DMS53 treated with DMSO at 0.1 percent for 48 hours (cell line): ENCODE results near the gene MATN4.

Source experiments
- DNase-seq: peaks from one replicate; lab custom pipeline; 2025; ENCODE audit not compliant: unreplicated experiment; lab: John Stamatoyannopoulos, UW

The MATN4 gene

DNA sequence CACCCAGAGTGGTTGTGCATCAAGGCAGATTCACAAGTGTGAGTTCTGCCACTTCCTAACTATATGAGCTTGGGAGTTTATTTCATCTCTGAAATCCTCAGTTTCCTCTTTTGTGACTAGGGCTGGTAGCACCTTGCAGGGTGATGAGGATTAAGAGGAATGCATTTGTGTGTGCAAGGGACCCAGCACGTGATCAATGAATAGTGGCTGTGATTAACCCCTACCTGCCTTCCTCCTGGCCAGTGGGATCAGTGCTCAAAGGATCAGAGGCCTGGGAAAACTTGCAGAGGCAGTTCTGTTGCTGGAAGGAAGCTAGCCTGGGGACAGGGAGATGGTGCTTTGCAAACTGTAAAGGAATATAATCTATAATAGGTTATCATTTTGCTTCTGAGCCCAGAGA lies 32.9 kb upstream of the MATN4 start:
- DNase-seq = no peak

DNA sequence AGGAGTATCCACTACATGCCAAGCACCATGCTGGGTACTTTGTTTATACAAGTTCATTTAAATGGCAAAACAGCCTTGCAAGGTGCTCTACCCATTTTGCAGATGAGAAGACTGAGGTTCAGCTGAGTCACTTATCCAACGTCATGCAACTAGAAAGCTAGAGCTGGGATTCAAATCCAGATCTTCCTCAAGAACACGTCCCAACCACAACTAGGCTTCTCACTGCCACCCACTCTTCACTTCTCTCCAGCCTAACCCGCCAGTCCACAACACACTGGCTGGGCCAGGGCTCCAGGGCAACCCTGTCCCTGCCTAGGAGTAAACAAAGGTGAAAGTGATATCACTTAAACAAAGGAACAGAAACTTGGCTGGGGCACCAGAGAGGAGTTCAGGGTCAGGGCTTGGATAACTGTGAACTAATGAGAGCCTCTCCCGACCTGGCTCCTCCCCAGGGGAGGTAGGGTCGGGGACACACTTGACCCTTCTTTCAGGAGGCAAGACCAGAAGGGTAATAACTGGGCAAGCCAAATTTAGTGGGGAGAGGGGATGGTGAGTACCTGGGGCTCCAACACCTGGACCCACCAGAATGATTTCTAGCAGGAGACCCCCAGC lies 32.2 kb upstream of the MATN4 start:
- no peak for DNase-seq

DNA sequence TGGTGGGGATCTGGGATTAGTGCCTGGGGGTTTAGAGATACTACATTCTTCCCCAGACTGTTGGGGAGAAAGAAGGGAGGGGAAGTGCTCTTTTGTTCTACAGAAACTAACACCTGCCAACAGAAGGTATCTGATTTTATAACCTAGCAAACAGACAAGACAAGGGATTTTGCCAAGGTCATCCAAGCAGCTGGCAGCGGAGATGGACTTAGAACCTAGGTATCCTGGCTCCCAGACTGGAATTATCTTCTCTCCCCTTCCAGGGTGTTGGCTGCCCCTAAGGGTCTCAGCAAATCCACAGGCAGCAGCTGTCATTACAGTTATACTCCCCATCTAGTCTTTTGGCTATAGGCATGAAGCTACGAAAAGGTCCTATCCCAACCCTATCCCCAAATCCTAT lies 31.7 kb upstream of the MATN4 start:
- DNase-seq = no peak

DNA sequence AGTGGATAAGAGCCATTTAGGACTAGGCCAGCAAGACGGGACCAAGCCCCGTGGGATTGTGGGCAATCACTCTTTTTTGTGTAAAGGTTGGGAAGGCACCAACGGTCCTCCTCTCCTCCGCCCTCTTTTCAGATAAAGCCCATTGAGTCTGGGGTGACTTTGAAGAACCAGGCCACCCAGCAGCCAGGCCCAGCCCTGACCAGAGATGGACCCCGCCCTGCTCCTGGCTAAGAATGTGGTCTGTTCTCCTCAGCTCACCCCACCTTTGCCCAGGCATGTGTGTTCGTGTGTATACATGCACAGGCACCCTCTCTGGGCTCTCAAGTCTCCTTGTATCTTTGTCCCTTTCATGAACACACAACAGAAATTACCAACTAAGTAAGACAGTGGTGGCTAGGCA lies 31.0 kb upstream of the MATN4 start:
- no peak for DNase-seq

DNA sequence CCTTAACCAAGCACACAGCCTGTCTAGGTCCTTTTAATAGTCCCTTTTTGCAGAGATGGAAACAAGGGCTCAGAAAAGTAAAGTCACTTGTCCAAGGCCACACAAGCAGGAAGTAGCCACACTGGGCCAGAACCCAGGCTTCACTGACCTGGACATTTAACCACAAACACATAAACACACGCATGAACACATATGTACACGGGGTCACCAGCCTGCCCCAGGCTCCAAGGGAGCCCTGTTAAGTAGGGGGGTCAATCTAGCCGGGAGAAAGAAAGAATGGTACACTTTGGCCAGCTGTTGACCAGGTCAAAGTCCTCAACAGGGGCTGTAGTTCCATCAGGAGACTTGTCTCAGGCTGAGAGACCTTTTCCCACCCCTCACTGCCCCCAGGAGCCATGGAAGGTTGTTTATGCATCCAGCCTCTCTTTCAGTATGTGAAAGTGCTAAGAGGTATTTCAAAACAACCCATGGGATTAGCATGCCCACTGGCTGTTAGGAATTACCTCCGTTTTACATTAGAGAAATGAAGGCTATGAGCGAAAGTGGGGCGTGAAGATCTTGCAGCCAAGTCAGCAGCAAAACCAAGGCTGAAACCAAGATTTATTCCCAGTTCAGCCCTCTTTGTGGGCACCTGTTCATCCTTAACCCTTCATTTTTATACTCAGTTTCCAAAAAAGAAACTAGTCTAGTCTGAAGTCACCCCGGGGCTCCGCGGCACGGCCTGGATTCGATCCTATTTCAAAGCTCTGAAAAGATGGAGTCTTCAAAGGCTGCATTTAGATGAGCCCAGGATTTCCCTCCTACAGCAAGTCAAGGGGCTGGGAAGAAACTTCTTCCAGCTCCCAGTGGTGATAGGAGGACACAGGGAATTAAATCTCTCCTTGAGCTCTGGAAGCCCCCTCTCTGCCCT lies 30.3 kb upstream of the MATN4 start:
- no peak for DNase-seq

DNA sequence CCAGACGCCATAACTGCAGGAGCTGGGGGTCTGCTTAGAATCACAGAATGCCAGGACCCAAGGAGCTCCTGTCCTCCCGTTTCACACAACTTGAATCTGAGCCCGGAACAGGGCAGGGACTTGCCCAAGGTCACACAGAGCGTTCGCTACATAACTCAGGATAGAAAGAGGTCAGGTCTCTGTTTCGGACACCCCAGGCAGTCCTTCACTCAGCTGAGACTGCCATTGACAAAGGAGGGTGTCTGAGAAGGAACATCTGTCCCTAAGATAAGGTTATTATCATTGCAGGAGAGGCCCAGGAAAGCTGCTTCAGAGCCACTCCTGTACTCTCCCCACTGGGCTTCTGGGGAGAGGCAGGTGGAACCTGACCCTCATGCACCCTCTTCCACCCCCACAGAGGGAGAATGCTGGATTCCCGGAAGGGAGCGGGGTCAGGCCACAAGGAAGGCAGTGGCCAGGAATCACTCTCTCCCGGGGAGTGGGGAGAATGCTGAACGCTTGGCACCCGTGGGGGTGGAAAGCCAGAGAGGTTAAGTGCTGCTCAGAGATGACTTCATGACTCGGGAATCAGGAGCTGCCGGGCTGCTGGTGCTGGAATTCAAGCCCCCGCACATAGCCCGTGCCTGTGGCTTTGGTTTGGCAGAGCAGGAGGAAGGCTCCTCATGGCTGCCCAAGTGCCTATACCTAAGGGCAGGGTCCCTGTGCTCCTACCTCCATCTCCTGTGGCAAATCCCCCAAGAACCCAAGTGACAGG lies 29.4 kb upstream of the MATN4 start:
- no peak for DNase-seq

DNA sequence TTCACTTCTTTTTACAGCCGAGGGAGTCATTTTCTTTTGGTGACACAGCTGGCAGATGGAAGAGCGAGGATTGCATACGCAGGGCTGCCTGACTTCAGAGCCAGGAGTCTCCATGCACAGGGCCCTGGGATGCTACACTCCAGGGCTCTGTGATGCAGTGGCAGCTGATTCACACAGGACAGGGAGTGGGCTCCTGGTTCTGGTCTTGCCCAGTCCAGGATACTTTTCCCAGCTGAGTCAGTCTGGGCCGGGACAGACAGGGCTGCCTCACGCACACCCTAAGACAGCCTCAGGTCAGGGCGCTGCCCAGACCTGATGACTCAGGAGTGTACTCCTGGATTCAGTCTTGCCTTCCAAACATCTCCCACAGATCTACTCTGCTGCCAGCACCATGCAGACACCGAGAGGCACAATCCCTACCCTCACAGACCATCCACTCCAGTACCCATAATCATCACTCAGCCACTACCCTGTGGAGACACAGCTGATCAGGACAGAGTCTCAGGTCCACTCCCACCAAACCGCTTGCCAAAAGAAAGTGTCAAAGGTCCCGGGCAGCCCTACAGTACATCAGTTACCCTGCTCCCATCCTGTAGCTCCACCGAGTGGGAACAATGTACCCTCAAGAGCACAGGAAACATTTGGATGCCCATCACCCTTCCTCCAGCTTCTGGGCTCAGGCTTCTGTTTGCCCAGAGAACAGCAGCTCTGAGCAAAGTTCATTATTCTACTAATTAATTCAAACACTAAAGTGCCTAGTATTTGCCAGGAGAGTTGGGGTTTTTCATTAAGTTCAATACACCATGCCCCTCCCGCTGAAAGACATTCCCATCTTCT lies 28.6 kb upstream of the MATN4 start:
- no peak for DNase-seq

DNA sequence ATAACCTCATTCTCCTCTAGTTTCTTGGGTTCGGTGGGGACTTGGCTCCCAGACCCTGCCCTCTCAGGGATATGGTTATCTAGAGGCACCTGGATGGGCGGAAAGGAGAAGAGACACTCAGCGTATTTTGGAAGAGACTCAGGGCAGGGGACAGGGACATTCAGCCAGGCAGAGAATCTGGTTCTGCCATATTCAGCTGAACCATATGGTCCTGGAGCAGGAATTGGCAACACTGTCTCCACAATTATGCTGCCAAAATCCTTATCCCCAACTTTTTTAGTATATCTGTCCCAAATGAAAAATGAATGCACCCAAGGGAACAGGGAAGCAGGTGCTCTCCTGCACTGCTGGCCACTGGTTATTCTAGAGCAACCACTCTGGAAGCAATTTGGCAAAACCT lies 22.4 kb upstream of the MATN4 start:
- DNase-seq = no peak

DNA sequence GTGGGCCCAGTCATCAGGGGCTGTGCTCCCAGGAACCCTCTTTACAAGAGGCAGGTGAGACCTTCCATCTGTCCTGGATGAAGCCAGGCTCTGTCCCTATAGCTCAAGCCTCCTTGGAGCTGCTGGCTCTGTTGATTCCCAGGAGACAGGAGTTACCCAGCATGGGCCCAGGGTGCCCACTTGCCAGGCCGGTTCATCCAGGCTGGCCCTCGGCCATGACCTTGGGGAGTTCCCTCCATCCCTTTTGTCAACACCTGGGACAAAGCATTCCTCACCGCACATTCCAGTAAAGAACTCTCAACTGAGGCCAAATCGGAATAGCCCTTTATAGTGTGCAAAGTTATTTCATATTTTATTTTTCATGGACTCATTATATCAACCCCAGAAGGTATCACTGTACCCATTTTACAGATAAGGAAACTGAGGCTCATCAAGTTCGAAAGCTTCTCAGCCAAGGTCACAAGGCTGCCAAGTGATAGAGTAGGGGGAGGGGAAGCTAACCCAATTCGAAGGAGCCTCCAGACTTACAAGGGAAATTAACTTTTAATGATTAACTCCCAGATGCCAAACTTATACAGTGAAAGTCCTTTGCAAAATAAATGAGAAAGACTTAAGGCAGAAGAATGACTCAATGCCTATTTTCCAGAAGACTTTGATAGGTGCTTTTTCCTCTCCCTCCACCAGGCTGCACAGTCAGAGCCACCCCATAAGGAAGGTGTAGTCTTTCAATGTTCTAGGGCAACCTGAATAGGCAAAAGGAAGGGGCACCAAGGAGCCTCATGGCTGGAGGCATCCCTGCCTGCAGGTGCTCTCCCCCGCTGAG lies 21.6 kb upstream of the MATN4 start:
- DNase-seq = no peak

DNA sequence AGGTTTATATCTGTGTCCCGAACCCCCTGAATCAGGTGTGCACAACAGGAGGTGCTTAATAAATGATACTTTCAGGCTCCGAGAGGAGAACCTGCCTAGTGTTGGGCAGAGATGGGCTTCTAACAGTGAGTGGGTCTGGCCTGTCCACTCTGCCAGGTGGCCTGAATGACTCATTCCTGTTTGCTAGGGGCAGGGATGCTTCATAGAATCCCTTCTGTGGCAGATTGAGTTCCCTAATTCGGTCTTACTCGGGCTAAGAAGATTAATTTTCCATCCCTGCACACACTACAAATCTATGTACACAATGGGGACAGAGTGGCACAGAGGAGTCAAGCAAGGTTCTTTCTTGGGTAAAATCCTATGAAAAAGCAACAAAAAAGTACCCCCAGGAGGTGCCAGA lies 20.4 kb upstream of the MATN4 start:
- peak; percentile 29 for DNase-seq

DNA sequence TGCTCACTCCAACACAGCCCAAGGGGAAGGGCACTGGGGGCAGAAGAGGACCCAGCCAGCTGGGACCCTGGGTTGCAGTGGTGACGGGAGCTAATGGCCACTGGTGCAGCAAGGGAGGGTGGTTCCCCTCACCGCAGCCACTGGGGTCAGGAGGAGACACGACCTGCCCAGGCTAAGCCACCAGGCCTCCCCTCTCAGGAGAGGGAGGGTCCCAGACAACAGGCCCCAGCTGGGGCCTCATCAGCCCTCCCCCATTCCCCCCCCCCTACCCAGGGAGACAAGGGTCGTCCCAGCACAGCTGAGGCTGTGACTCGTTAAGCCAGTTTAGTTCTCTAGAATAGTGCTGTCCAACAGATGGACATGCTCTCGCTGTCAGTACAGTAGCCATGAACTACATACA lies 17.3 kb upstream of the MATN4 start:
- DNase-seq = no peak

DNA sequence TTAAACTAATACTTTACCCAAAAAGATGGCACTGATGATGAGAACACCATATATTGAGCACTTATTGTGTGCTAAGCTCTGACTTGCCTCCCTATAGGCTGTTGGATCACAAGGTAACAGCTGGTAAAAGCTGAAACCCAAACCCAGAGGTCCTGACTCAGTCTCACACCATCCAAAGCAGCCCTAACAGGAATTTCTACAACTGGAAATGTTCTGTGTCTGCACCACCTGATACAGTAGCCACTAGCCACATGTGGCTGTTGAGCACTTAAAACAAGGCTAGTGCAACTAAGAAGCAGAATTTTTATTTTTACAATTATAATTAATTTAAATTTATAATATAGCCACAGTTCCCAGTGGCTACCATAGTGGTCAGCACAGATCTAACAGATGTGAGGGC lies 15.6 kb upstream of the MATN4 start:
- DNase-seq = no peak

DNA sequence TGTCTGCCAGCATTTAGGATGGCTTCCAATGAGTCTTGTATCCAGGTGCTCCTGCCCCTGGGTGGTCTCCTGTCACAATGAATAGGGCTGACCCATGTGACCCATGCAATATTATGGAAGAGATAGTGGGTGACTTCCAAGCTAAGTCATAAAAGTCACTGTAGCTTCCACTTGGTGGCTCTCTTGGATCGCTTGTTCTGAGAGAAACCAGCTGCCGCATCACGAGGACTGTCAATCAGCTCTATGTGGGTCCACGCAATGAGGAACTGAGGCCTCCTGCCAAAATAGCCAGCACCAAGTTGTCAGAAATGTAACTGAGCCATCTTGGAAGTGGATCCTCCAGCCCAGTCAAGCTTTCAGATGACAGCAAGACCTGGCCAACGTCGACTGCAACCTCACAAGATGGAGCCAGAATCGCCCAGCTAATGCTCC lies 14.9 kb upstream of the MATN4 start:
- peak; percentile 66 for DNase-seq

DNA sequence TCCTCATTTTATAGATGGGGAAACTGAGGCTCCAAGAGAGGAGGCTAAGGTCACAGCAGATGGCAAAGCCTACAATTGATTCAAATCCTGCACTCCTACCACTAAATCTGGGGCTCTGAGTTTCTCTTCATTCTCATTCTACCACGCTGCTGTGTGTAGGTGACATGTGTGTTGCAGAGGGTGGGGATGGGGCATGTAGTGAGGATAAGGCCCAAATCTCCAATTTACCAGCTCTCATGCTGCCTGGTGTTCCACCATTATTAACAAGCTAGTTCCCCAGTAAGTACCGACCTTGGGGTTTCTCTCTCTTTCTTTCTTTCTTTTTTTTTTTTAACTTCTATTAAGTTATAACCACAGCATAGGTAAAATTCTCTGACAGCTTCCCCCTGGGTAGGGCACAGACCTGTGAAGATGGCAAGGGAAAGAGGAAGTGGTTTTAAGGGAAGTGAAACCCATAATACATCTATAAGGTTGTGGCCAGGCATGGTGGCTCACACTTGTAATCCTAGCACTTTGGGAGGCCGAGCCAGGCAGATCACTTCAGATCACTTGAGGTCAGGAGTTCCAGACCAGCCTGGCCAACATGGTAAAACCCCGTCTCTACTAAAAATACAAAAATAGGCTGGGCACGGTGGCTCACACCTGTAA lies 13.0 kb upstream of the MATN4 start:
- DNase-seq = no peak

DNA sequence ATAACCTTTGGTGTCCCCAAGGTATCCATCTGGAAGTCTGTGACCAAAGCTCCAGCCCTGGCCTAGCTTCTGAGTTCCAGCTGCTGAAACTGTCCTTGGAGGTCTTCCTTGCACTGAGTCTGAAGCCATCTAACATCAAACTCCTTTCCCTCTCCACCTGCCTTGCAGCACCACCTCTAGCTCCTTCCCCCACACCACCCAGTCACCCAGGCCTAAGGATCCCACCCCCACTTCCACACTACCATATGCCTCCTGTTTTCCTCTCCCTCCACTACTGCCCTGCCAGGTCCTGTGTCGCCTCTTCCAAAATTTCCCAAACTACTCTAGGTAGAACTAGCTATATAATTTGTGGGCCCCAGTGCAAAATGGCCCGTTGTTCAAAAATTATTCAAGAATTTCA lies 10.8 kb upstream of the MATN4 start:
- DNase-seq = no peak

DNA sequence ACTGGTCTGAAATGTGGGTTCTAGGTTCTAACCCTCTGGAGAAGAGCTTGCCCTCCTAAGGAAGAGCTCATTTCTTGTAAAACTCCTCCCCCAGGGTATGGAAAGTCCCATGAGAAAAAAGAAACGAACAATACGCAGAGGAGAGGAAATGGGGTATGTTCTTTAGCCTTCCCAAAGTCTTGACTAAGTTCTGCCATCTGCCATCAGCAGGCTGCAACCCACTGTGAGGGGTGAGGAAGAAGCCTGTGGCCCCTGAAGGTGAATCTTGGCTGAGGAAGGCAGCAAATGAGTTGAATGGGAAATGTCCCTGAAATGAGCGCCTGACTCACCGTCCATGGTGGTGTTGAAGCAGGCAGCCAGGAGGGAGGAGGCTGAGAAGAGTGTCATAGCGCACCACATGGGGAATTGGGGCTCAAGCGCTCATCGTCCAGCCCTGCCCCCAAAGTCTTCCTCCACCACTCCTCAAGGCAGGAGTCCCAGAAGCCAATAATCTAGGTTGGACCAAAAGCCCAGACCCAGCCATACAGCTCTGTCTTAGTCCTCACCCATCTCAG lies 10.4 kb upstream of the MATN4 start:
- DNase-seq = no peak

DNA sequence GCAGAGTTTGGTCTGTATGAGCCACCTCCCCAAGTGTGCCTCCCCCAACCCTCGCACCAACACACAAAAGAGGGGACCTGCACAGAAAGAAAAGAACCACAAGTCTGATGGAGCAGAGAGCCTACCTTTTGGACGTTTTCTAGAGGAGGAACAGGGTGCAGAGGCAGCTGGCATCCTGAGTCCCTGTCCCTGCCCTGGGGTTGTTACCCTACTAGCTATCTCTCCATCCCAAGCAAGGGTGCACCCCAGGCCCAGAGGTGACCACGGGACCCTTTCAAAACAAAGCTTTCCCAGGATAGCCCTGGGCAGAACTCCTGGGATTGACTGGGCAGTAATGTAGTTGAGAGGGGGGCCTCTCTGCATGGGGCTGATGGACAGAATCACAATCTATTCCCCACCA lies 9.7 kb upstream of the MATN4 start:
- DNase-seq = no peak

DNA sequence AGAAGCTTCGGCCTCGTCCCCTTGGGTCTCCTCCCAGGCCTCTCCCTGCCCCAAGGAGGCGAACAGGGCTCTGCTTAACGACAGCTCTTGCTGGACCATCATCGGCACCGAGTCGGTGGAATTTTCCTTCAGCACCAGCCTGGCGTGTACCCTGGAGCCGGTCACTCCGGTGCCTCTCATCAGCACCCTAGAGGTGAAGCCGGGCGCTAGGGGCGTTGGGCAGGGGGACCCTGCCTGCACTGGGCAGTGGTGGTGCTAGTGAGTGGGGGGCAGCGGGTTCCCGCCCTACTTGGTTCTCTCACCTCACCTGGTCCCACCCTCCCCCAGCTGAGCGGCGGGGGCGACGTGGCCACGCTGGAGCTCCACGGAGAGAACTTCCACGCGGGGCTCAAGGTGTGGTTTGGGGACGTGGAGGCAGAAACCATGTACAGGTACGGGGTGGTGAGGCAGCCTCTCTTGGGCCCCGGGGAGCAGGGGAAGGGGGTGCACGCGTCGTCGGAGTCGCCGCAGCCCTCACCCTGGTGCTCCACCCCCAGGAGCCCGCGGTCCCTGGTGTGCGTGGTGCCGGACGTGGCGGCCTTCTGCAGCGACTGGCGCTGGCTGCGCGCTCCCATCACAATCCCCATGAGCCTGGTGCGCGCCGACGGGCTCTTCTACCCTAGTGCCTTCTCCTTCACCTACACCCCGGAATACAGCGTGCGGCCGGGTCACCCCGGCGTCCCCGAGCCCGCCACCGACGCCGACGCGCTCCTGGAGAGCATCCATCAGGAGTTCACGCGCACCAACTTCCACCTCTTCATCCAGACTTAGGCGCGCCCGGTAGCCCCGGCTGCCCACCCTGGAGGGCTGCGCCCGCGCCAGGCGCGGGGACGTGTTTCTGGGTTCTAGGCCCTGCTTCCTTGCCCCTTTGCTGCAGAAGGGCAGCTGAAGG lies 8.3 kb upstream of the MATN4 start:
- DNase-seq = no peak
